Karpas-422 (cell line): ENCODE measurements around the gene TFCP2L1. TPM values are rescaled to one million over a fixed set of nuclear protein-coding genes. Genes with fewer than 3 reads are reported as not detected.

Experiments
- DNase-seq: peaks from one replicate; pipeline ENCODE4 v3.0.0-alpha.2; 2015
- H2AFZ ChIP-seq: fragments of 200-600 bp; sonication (generic); 2 replicates; pipeline ENCODE4 v1.6.1; 2014; ENCODE audit warnings: antibody characterized with exemption, low read length, mixed read lengths
- H3K27ac ChIP-seq: fragments of 200-600 bp; sonication (generic); 2 replicates; pipeline ENCODE4 v1.5.1; 2014; ENCODE audit warnings: mild to moderate bottlenecking, low read length, moderate library complexity
- H3K27me3 ChIP-seq: fragments of 200-600 bp; sonication (generic); 2 replicates; pipeline ENCODE4 v1.6.1; 2014; ENCODE audit warnings: low read length, mixed read lengths
- H3K36me3 ChIP-seq: fragments of 200-600 bp; sonication (generic); 2 replicates; pipeline ENCODE4 v1.6.1; 2014; ENCODE audit warnings: low read length, mixed read lengths; ENCODE audit not compliant: insufficient read depth
- H3K4me1 ChIP-seq: fragments of 200-600 bp; sonication (generic); 2 replicates; pipeline ENCODE4 v1.6.1; 2014; ENCODE audit warnings: mild to moderate bottlenecking, low read length, mixed read lengths
- H3K4me2 ChIP-seq: fragments of 200-600 bp; sonication (generic); 2 replicates; pipeline ENCODE4 v1.6.1; 2014; ENCODE audit warnings: low read length, low read depth, mild to moderate bottlenecking; ENCODE audit not compliant: poor library complexity, severe bottlenecking
- H3K4me3 ChIP-seq: fragments of 200-600 bp; sonication (generic); 2 replicates; pipeline ENCODE4 v1.5.1; 2014; ENCODE audit warnings: mild to moderate bottlenecking, antibody characterized with exemption, low read length, mixed read lengths
- H3K79me2 ChIP-seq: fragments of 200-600 bp; sonication (generic); 2 replicates; pipeline ENCODE4 v1.6.1; 2014; ENCODE audit warnings: mild to moderate bottlenecking, low read length, mixed read lengths
- H3K9ac ChIP-seq: fragments of 200-600 bp; sonication (generic); 2 replicates; pipeline ENCODE4 v1.6.0; 2014; ENCODE audit warnings: low read length
- H3K9me2 ChIP-seq: fragments of 200-600 bp; sonication (generic), shearing (Covaris generic); replicated peaks from 2 replicates; pipeline ENCODE4 v1.6.0; 2014; ENCODE audit warnings: mild to moderate bottlenecking, low read length, moderate library complexity; ENCODE audit not compliant: insufficient read depth
- H3K9me3 ChIP-seq: fragments of 300-700, 200-600 bp; sonication (generic); 2 replicates; pipeline ENCODE4 v1.6.1; 2014; ENCODE audit warnings: low read length, mixed read lengths
- H4K20me1 ChIP-seq: fragments of 200-600 bp; sonication (generic); 2 replicates; pipeline ENCODE4 v1.6.1; 2014; ENCODE audit warnings: mild to moderate bottlenecking, antibody characterized with exemption, low read length, low read depth; ENCODE audit not compliant: insufficient read depth
- total RNA-seq: library from RNA; depleted of rRNA; stranded (reverse); fragments of >200 nt; shearing (Covaris generic); gene quantifications from 2 replicates; pipeline ENCODE4 v1.2.3, GENCODE V29; 2014; ENCODE audit warnings: low replicate concordance

TFCP2L1 gene
- total RNA-seq, 1 experiment from 2014 or later, result not detected

GRCh38 chr2:121245913-121246312, 39.1 kb downstream of the TFCP2L1 start:
- no peak overlapping the region for H3K4me2 ChIP-seq
- no peak overlapping the region for H3K4me3 ChIP-seq
- no peaks in the 10 kb centered on the region for H3K4me1 ChIP-seq
- no peaks in the 10 kb centered on the region for H3K9me3 ChIP-seq
- H3K9ac ChIP-seq, result no peak overlapping the region
- H3K9me2 ChIP-seq, result no peaks in the 10 kb centered on the region
- H3K27ac ChIP-seq, result no peak overlapping the region
- no peaks in the 10 kb centered on the region for H3K36me3 ChIP-seq
- no peaks in the 10 kb centered on the region for H3K27me3 ChIP-seq
- no peak overlapping the region for H2AFZ ChIP-seq
- no peak for DNase-seq
- H4K20me1 ChIP-seq, result no peaks in the 10 kb centered on the region
- no peaks in the 10 kb centered on the region for H3K79me2 ChIP-seq

- H3K4me3 ChIP-seq, result no peak overlapping the region
- no peak overlapping the region for H3K27ac ChIP-seq
- no peaks in the 10 kb centered on the region for H3K79me2 ChIP-seq
- no peak overlapping the region for H3K9ac ChIP-seq
- no peaks in the 10 kb centered on the region for H3K36me3 ChIP-seq
- no peaks in the 10 kb centered on the region for H3K27me3 ChIP-seq
- no peaks in the 10 kb centered on the region for H3K9me2 ChIP-seq
- DNase-seq, result no peak
- no peaks in the 10 kb centered on the region for H3K9me3 ChIP-seq
- H2AFZ ChIP-seq, result no peak overlapping the region
- no peaks in the 10 kb centered on the region for H3K4me1 ChIP-seq
- no peaks in the 10 kb centered on the region for H4K20me1 ChIP-seq
- H3K4me2 ChIP-seq, result no peak overlapping the region
Observed at GRCh38 chr2:121245120-121245820, 39.7 kb downstream of the TFCP2L1 start.

- Histone ChIP-seq H3K4me3 (no peak overlapping the region), H3K27ac (no peak overlapping the region), H4K20me1 (no peaks in the 10 kb centered on the region), H3K36me3 (no peaks in the 10 kb centered on the region), H3K4me2 (no peak overlapping the region), H2AFZ (no peak overlapping the region), H3K27me3 (no peaks in the 10 kb centered on the region), H3K9me3 (no peaks in the 10 kb centered on the region), H3K9me2 (no peaks in the 10 kb centered on the region), H3K79me2 (no peaks in the 10 kb centered on the region), H3K9ac (no peak overlapping the region), H3K4me1 (no peaks in the 10 kb centered on the region)
- DNase-seq, result no peak
Observed at GRCh38 chr2:121244616-121245015, 40.4 kb downstream of the TFCP2L1 start.

GRCh38 chr2:121243821-121244460, 41.1 kb downstream of the TFCP2L1 start:
- H3K9ac ChIP-seq, result no peak overlapping the region
- no peak overlapping the region for H2AFZ ChIP-seq
- no peak overlapping the region for H3K27ac ChIP-seq
- H3K4me1 ChIP-seq, result no peaks in the 10 kb centered on the region
- no peaks in the 10 kb centered on the region for H3K79me2 ChIP-seq
- H3K9me3 ChIP-seq, result no peaks in the 10 kb centered on the region
- no peak for DNase-seq
- H3K4me2 ChIP-seq, result no peak overlapping the region
- no peak overlapping the region for H3K4me3 ChIP-seq
- H3K36me3 ChIP-seq, result no peaks in the 10 kb centered on the region
- no peaks in the 10 kb centered on the region for H4K20me1 ChIP-seq
- H3K9me2 ChIP-seq, result no peaks in the 10 kb centered on the region
- H3K27me3 ChIP-seq, result no peaks in the 10 kb centered on the region

- no peaks in the 10 kb centered on the region for H3K27me3 ChIP-seq
- no peaks in the 10 kb centered on the region for H3K79me2 ChIP-seq
- no peak overlapping the region for H2AFZ ChIP-seq
- no peak for DNase-seq
- H3K9ac ChIP-seq, result no peak overlapping the region
- no peak overlapping the region for H3K4me3 ChIP-seq
- H3K36me3 ChIP-seq, result no peaks in the 10 kb centered on the region
- no peaks in the 10 kb centered on the region for H3K9me3 ChIP-seq
- H4K20me1 ChIP-seq, result no peaks in the 10 kb centered on the region
- no peaks in the 10 kb centered on the region for H3K4me1 ChIP-seq
- no peaks in the 10 kb centered on the region for H3K9me2 ChIP-seq
- H3K27ac ChIP-seq, result no peak overlapping the region
- no peak overlapping the region for H3K4me2 ChIP-seq
Observed at GRCh38 chr2:121242976-121243375, 42.0 kb downstream of the TFCP2L1 start.

GRCh38 chr2:121242175-121242875, 42.7 kb downstream of the TFCP2L1 start:
- Histone ChIP-seq H4K20me1 (no peaks in the 10 kb centered on the region), H3K79me2 (no peaks in the 10 kb centered on the region), H3K4me3 (no peak overlapping the region)

GRCh38 chr2:121241466-121241865, 43.5 kb downstream of the TFCP2L1 start:
- no peaks in the 10 kb centered on the region for H4K20me1 ChIP-seq
- no peak overlapping the region for H3K27ac ChIP-seq
- no peak overlapping the region for H3K4me3 ChIP-seq
- H3K79me2 ChIP-seq, result no peaks in the 10 kb centered on the region
- no peaks in the 10 kb centered on the region for H3K9me2 ChIP-seq
- H3K36me3 ChIP-seq, result no peaks in the 10 kb centered on the region
- no peaks in the 10 kb centered on the region for H3K4me1 ChIP-seq
- no peak overlapping the region for H2AFZ ChIP-seq
- no peaks in the 10 kb centered on the region for H3K9me3 ChIP-seq
- no peak overlapping the region for H3K9ac ChIP-seq
- no peaks in the 10 kb centered on the region for H3K27me3 ChIP-seq
- no peak for DNase-seq
- H3K4me2 ChIP-seq, result no peak overlapping the region

More at GRCh38 chr2:121242175-121242875, 42.7 kb downstream of the TFCP2L1 start:
- Histone ChIP-seq H3K4me1 (no peaks in the 10 kb centered on the region), H3K27ac (no peak overlapping the region), H3K9ac (no peak overlapping the region), H3K4me2 (no peak overlapping the region), H3K9me3 (no peaks in the 10 kb centered on the region), H2AFZ (no peak overlapping the region), H3K9me2 (no peaks in the 10 kb centered on the region), H3K36me3 (no peaks in the 10 kb centered on the region), H3K27me3 (no peaks in the 10 kb centered on the region)
- no peak for DNase-seq

GRCh38 chr2:121240436-121240835, 44.6 kb downstream of the TFCP2L1 start:
- no peak overlapping the region for H2AFZ ChIP-seq

More at GRCh38 chr2:121240436-121240835, 44.6 kb downstream of the TFCP2L1 start:
- no peaks in the 10 kb centered on the region for H3K27me3 ChIP-seq
- no peak overlapping the region for H3K27ac ChIP-seq
- no peak overlapping the region for H3K4me2 ChIP-seq
- no peaks in the 10 kb centered on the region for H3K79me2 ChIP-seq
- no peak overlapping the region for H3K9ac ChIP-seq
- H3K36me3 ChIP-seq, result no peaks in the 10 kb centered on the region
- H3K9me2 ChIP-seq, result no peaks in the 10 kb centered on the region
- no peak for DNase-seq
- H3K4me3 ChIP-seq, result no peak overlapping the region
- no peaks in the 10 kb centered on the region for H3K9me3 ChIP-seq
- no peaks in the 10 kb centered on the region for H4K20me1 ChIP-seq
- no peaks in the 10 kb centered on the region for H3K4me1 ChIP-seq
